BLaER1 (cell line): ENCODE data around the gene ATP1A2.

Source experiments
- H3K27ac ChIP-seq: shearing (Covaris generic); formaldehyde crosslinking; 2 replicates; pipeline ENCODE4 v1.8.1; 2022
- H3K27me3 ChIP-seq: shearing (Covaris generic); formaldehyde crosslinking; 2 replicates; pipeline ENCODE4 v1.8.1; 2022
- H3K36me3 ChIP-seq: shearing (Covaris generic); formaldehyde crosslinking; 2 replicates; pipeline ENCODE4 v1.8.1; 2022
- H3K4me1 ChIP-seq: shearing (Covaris generic); formaldehyde crosslinking; 2 replicates; pipeline ENCODE4 v1.8.1; 2022
- H3K4me2 ChIP-seq: shearing (Covaris generic); formaldehyde crosslinking; 2 replicates; pipeline ENCODE4 v1.8.1; 2022
- H3K4me3 ChIP-seq: shearing (Covaris generic); formaldehyde crosslinking; 2 replicates; pipeline ENCODE4 v1.8.1; 2022
- H3K9ac ChIP-seq: shearing (Covaris generic); formaldehyde crosslinking; 2 replicates; pipeline ENCODE4 v1.8.1; 2022
- H3K9me3 ChIP-seq: shearing (Covaris generic); formaldehyde crosslinking; 2 replicates; pipeline ENCODE4 v1.8.1; 2022
- H4K20me1 ChIP-seq: shearing (Covaris generic); formaldehyde crosslinking; 2 replicates; pipeline ENCODE4 v1.8.1; 2022
- Cebpa-rat ChIP-seq: shearing (Covaris generic); IDR thresholded peaks from 2 replicates; pipeline ENCODE4 v1.8.1; 2022

Gene ATP1A2

DNA sequence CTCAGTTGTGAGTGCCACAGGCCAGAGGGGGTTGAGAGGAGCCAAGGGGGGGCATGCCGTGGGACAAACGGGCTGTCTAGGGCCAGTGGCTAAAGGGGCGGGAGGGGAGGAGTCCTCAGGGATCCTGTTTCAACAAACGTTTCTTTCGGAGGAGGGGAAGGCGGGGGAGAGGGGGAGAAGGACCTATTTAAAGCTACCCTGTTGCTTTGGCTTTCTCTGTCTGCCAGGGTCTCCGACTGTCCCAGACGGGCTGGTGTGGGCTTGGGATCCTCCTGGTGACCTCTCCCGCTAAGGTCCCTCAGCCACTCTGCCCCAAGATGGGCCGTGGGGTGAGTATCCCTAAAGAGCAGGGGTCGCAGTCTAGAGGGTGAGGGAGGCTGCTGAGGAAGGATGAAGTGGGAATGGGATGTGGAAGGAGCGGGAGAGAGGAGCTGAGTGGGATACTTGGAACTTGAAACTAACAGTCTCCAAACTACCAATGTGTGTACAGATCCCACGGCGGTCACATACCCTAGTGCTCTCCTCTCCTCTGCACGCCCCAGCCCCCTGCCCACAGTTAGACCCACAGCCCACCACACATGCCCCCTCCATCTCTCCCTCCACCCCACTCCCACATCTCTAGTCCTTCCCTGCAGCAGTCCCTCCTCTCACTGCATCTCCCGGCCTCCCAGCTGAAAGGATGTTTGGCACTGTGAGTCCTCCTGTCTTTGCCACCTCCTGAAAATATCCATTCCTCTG is at the start of gene ATP1A2:
TSS of gene ATP1A2 (plus strand) at position 215 of the 738 bp plus-strand sequence. CDS start at position 318, 103 bp downstream.
- Histone ChIP-seq H3K27me3 (no peaks in the 10 kb centered on the region), H3K9me3 (no peaks in the 10 kb centered on the region), H3K4me2 (peak within 1 kb of the TSS; percentile 43), H3K4me3 (no peak within 1 kb of the TSS), H3K9ac (no peak within 1 kb of the TSS), H3K4me1 (peaks cover 53% of the 10 kb centered on the region), H4K20me1 (no peaks in the 10 kb centered on the region), H3K36me3 (no peaks in the 10 kb centered on the region), H3K27ac (peak within 1 kb of the TSS; percentile 18; the same call in 1 of the 2 replicates)
- TF ChIP-seq Cebpa-rat, result no peak

DNA sequence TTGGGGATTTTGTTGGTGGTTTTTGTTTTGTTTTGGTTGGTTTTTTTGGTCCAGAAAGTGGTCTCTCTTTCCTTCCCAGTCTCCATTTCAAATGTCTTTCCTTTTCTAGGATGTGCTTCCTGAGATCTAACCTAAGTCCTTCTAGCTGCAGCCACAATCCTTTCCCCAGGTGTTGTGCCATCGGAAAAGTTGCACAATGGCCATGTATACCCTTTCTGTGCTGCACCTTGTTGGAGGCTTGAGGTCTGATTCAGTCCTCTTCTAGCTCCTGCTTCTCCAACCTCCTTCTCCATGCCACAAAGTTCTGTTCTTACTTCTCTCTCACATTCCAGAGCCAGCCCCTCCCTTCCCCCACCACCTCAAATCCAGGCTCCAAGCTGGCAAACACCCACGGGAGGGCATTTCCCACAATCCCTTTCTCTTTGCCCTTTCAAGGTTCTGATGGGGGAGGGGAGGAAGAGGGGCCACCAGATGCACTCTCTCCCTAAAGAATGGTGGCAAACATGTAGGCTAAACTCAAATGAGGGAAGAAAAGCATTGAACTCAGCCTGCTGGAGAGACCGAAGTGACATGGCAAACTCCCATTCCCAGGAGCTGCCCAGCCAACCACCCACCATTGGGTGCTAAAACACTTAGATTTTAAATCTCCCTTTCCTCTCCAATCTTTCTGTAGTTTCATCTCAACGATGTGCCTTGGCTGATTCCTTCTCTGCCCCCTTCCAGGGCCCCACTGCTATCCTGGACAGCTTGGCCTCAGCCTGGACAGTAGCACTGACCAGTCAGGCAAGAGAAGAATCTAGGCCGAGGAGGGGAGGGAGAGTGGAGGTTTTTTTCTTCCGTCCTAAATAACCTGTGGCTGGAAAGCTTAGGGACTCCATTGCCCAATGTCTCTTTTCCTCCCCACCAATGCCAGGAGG is 48.5 kb upstream of the ATP1A2 start:
- peaks cover 10% of the 10 kb centered on the region for H3K4me1 ChIP-seq
- H3K36me3 ChIP-seq, result no peaks in the 10 kb centered on the region
- H4K20me1 ChIP-seq, result no peaks in the 10 kb centered on the region
- no peaks in the 10 kb centered on the region for H3K9me3 ChIP-seq
- H3K9ac ChIP-seq, result no peak overlapping the region
- no peak overlapping the region for H3K4me2 ChIP-seq
- H3K4me3 ChIP-seq, result no peak overlapping the region
- no peak overlapping the region for H3K27ac ChIP-seq
- H3K27me3 ChIP-seq, result peaks cover 7% of the 10 kb centered on the region; the same call in 1 of the 2 replicates
- no peak for TF ChIP-seq Cebpa-rat

DNA sequence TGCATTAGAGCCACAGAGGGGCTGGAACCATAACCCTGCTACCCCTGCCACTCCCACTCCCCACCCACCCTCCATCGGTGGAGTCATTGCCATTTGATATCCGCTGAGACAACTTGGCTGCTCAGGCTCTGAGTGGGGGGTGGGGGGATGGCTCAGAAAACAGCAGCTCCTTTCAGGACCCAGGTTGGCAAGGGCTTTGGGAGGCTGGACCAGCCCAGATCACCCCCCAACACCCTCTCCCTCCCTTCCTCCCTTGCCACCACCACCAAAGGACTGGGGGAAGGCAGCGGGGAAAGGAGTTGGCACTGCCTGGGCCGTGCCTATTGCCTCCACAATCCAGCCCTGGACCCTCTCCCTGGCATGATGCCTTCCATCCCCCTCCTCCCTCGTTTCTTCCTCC is 47.3 kb upstream of the ATP1A2 start:
- no peaks in the 10 kb centered on the region for H3K9me3 ChIP-seq
- no peak overlapping the region for H3K27ac ChIP-seq
- no peaks in the 10 kb centered on the region for H3K36me3 ChIP-seq
- TF ChIP-seq Cebpa-rat, result no peak
- H3K4me1 ChIP-seq, result peaks cover 10% of the 10 kb centered on the region
- H4K20me1 ChIP-seq, result no peaks in the 10 kb centered on the region
- H3K9ac ChIP-seq, result no peak overlapping the region
- H3K4me3 ChIP-seq, result no peak overlapping the region
- peaks cover 7% of the 10 kb centered on the region; the same call in 1 of the 2 replicates for H3K27me3 ChIP-seq
- H3K4me2 ChIP-seq, result no peak overlapping the region

DNA sequence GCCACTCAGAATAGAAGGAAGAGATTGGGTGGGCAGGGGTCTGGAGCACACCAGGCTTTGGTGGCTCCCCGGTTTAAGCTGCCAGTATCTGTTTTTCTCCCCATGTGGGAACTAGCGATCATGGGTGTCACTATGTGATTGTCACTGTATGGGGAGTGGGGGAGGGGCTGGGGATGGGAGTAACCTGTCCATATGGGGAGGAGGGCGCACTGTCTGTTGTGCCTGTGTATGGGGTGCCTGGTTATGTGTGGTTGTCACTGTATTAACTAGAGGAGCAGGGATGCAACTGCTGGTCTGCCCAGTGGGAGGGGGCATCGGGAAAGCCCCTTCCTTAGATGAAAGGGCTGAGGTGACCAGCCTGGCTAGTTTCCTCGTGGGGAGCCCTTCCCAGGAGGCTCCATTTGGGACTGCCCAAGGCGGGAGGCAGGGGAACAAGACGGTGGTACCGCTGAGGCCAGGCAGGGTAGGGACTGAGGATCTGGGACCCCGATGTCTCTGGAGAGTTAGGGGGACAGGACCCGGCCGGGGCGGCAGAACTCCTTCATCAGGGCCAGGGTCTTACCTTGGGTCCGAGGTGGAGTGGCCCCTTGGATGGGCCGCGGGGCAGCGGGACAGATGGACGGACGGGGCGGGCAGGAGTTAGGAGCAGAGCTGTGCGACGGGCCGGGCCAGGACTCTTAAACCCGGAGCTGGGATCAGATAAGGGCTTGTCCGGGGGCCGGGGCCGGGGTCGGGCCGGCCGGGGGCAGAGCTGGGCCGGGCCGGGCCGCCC is 45.9 kb upstream of the ATP1A2 start, which contains the start of gene KCNJ10:
TSS of gene KCNJ10 (minus strand) at position 701 of the 772 bp plus-strand sequence. CDS start 27,628 bp downstream, outside the sequence.
- Histone ChIP-seq H3K4me2 (peak within 1 kb of the TSS; percentile 76), H3K4me3 (peak within 1 kb of the TSS; percentile 67), H3K9ac (no peak within 1 kb of the TSS; the same call in 1 of the 2 replicates), H3K9me3 (no peaks in the 10 kb centered on the region), H3K27me3 (peaks cover 7% of the 10 kb centered on the region; the same call in 1 of the 2 replicates), H3K27ac (no peak within 1 kb of the TSS), H3K36me3 (no peaks in the 10 kb centered on the region), H3K4me1 (peaks cover 10% of the 10 kb centered on the region), H4K20me1 (no peaks in the 10 kb centered on the region)
- no peak for TF ChIP-seq Cebpa-rat

DNA sequence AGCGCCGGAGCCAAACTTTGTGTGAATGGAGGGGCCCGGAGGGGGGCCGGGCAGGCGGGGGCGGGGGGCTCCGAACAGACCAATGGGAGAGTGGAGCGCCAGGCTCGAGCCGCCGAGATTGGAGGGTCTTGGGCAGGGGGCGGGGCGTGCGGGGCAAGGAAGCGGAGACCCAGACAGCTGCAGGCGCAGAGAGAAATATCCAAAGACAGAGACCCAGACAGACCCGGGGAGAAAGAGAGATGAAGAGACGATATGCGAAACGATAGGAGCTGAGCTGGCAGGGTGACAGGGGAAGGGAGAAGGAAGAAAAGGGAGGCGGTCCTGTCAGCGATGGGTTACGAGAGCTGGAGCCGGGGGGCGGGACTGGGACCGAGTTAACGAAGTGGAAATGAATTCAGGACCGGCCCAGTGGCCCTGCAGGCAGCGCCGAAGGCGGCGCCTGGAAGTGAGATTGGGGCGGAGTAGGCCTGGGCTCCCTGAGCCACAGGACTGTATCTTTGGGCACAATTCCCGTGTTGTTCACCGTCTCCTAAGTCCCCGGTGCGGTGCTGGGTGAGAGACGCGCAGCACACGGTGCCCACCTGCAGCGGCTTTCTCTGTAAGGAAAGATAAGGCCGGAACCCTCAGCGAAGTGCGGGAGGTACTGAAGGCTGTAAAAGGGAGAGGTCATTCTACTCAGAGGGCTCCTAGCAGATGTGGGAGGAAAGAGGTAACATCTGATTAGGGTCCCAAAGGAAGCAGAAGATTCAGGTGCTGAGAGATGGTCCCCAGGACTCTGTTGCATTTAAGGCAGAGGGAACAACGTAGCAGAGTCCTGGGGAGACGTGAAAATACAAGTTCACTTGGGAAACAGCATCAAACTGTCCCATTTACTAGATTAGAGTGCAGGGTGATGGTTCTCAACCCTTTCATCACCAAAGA is 45.1 kb upstream of the ATP1A2 start:
- no peaks in the 10 kb centered on the region for H3K36me3 ChIP-seq
- H3K9me3 ChIP-seq, result no peaks in the 10 kb centered on the region
- no peaks in the 10 kb centered on the region for H4K20me1 ChIP-seq
- H3K9ac ChIP-seq, result no peak overlapping the region; the same call in 1 of the 2 replicates
- no peak overlapping the region for H3K27ac ChIP-seq
- no peak for TF ChIP-seq Cebpa-rat
- peak overlapping the region; percentile 67 for H3K4me3 ChIP-seq
- H3K4me1 ChIP-seq, result peaks cover 10% of the 10 kb centered on the region
- peaks cover 7% of the 10 kb centered on the region; the same call in 1 of the 2 replicates for H3K27me3 ChIP-seq
- H3K4me2 ChIP-seq, result peak overlapping the region; percentile 76

DNA sequence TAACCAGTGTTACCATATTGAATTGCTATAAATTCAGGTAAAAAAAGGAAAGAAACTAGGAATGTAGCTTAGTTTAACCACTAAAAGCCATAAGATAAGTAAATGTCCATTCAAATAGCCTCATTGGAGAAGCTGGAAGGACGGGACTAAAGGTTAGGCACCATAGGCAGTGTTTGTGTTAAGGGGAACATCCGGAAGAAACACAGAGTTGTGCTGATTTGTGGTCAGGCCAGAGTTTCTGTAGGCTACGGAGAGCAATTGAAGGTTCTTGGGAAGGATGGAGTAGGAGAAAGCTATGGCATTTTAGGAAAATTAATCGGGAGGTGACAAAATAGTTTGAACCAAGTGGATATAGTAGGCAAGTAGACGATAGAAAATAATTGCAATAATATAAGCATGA is 44.3 kb upstream of the ATP1A2 start:
- Histone ChIP-seq H4K20me1 (no peaks in the 10 kb centered on the region), H3K27ac (no peak overlapping the region), H3K4me3 (no peak overlapping the region), H3K27me3 (peaks cover 7% of the 10 kb centered on the region; the same call in 1 of the 2 replicates), H3K9me3 (no peaks in the 10 kb centered on the region), H3K9ac (no peak overlapping the region), H3K4me1 (peaks cover 10% of the 10 kb centered on the region), H3K36me3 (no peaks in the 10 kb centered on the region), H3K4me2 (no peak overlapping the region)
- TF ChIP-seq Cebpa-rat, result no peak

DNA sequence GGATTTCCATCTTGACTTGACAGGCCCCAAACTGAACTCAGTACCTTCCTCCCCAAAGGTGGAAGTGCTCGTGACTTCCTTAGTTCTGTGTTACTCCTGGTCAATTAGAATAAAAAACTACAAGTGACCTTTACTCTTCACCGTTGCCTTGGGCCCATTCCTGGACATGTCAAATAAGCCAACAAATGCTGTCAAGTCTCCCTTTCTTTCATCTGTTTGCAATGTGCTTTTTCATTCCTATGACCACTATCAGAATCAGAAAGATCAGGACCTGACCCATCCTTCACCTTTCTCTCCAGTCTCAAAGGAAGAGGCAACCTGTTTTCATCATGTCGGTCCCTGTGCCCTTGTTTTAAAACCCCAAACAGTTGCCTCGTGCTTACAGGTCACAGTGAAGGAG is 40.7 kb upstream of the ATP1A2 start:
- no peak overlapping the region for H3K9ac ChIP-seq
- no peaks in the 10 kb centered on the region for H3K36me3 ChIP-seq
- no peak overlapping the region for H3K27ac ChIP-seq
- H4K20me1 ChIP-seq, result no peaks in the 10 kb centered on the region
- H3K9me3 ChIP-seq, result no peaks in the 10 kb centered on the region
- peaks cover 4% of the 10 kb centered on the region; the same call in 1 of the 2 replicates for H3K27me3 ChIP-seq
- TF ChIP-seq Cebpa-rat, result no peak
- H3K4me1 ChIP-seq, result peaks cover 6% of the 10 kb centered on the region
- no peak overlapping the region for H3K4me3 ChIP-seq
- H3K4me2 ChIP-seq, result no peak overlapping the region

DNA sequence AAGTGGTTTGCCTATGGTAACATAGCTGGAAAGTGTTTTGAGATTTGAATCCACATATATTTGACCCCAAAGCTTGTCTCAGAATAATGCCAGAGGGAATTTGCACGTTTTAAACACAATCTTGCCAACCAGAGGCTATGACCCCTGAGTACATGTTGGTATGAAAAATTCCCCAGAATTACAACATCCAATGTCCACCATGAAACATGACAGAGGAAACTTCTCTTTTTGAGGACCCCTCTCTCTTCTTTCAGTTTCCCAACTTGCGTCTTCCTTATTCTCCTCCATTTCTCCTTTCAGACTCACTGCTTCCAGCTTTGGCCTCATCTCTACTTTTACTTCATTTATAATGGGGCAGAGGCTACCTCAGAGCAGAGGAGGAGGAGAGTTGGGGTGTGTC is 39.7 kb upstream of the ATP1A2 start:
- Histone ChIP-seq H3K27me3 (0 out of 2 replicates have a peak, but pooled peaks cover under 1% of the 10 kb centered on the region), H3K4me2 (no peak overlapping the region), H3K4me1 (peaks cover 3% of the 10 kb centered on the region)

More for the DNA sequence above, 39.7 kb upstream of the ATP1A2 start:
- TF ChIP-seq Cebpa-rat, result no peak
- Histone ChIP-seq H3K4me3 (no peak overlapping the region), H3K9me3 (no peaks in the 10 kb centered on the region), H3K9ac (no peak overlapping the region), H3K27ac (no peak overlapping the region), H3K36me3 (no peaks in the 10 kb centered on the region), H4K20me1 (no peaks in the 10 kb centered on the region)
